GM12873 (cell line): Measurements from ENCODE around the gene HS3ST4.

Source experiments
- TF ChIP-seq, protein P1 (sequence below): IDR thresholded peaks from 2 replicates; pipeline ENCODE4 v1.5.1; 2012; ENCODE audit warnings: low read depth, mild to moderate bottlenecking, moderate library complexity, low read length, control low read depth; ENCODE audit not compliant: insufficient read depth; ENCODE audit errors: missing control alignments

Gene HS3ST4

DNA sequence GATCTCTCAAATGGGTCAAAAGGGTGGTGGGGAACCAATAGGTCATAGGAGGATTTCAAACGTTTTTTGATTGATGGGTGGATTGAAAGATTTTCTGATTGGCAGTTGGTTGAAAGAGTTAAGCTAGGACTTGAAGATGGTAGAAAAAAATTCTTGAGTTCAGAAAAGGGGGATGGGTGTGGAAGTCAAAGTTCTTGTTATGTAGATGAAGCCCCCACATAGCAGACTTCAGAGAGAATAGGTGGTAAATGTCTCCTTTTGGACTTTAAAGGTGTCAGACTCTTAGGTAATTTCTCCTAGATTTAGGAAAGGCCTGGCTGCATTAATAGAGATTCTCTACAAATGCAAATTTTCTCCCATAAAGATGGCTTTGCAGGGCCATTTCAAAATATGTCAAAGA, 163.3 kb downstream of the HS3ST4 start:
- TF ChIP-seq, protein P1, sequence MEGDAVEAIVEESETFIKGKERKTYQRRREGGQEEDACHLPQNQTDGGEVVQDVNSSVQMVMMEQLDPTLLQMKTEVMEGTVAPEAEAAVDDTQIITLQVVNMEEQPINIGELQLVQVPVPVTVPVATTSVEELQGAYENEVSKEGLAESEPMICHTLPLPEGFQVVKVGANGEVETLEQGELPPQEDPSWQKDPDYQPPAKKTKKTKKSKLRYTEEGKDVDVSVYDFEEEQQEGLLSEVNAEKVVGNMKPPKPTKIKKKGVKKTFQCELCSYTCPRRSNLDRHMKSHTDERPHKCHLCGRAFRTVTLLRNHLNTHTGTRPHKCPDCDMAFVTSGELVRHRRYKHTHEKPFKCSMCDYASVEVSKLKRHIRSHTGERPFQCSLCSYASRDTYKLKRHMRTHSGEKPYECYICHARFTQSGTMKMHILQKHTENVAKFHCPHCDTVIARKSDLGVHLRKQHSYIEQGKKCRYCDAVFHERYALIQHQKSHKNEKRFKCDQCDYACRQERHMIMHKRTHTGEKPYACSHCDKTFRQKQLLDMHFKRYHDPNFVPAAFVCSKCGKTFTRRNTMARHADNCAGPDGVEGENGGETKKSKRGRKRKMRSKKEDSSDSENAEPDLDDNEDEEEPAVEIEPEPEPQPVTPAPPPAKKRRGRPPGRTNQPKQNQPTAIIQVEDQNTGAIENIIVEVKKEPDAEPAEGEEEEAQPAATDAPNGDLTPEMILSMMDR, result no peak

DNA sequence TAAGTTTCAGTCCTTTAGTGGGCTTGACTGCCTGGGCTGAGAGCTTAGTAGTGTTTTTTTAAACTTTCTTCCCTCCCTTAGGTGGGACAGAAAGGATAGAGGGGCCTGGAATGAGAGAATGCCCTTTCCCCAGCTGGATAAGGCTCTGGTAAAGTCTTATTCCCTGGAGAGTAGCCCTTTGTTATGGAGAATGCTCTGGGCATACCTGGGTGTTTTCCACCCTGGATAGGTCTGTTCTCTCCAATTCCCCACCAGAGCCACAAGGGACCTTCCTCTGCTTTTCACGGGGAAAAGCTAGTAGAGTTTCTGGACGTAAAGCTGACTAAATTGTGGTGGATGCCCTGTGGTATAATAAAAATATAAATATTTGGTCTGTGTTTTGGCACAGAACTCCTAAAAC, 164.1 kb downstream of the HS3ST4 start:
- TF ChIP-seq, protein P1, result no peak

DNA sequence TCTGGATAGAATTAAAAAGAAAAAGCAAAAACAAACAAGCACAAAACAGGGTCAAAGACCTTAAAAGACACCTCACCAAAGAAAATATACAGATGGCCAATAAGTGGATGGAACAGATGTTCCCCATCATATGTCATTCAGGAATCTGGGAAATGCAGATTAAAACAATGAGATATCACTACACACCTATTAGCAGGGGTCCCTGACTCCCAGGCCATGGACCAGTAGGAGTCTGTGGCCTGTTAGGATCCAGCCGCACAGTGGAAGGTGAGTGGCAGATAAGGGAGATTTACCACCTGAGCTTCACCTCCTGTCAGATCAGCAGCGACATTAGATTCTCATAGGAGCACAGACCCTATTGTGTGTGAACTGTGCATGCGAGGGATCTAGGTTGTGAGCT, 167.9 kb downstream of the HS3ST4 start:
- TF ChIP-seq, protein P1, result no peak

DNA sequence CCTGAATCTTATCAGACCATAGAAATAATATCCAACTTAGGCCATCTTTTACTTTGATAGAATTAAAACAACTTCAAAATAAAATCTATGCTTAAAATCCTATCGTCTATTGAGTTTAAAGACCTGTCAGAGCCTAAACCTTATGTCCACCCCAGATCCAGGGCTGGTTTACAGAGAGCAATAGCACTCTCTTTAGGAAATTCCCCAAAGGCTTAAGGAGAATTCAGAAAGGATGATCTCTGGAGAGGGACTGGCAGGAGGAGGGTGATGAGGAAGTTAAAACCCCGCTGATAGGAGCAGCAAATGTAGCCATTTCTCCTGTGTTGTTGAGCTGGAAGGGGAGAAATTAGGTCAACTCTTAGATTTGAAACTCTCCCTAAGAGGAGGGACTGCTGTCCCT, 175.3 kb downstream of the HS3ST4 start:
- TF ChIP-seq, protein P1, result no peak

DNA sequence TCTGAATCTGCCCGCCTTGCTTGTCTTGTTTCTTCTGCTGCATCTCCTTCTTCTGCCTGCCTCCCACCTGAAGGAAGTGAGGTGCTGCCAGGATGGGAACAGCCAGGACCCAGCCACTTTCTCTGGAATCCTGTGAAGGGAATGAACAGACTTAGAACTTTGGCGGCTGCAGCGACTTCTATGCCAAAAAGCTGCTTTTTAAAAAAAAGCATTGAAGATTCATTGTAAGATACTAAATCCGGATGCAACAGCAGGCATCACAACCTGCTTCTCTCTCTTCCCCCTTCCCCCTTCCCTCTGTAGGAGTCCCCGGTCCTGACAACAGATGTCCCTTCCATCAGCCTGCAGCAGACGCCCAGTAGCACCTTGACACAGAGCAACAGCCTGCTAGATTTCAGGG, 176.3 kb downstream of the HS3ST4 start:
- TF ChIP-seq, protein P1, result no peak

DNA sequence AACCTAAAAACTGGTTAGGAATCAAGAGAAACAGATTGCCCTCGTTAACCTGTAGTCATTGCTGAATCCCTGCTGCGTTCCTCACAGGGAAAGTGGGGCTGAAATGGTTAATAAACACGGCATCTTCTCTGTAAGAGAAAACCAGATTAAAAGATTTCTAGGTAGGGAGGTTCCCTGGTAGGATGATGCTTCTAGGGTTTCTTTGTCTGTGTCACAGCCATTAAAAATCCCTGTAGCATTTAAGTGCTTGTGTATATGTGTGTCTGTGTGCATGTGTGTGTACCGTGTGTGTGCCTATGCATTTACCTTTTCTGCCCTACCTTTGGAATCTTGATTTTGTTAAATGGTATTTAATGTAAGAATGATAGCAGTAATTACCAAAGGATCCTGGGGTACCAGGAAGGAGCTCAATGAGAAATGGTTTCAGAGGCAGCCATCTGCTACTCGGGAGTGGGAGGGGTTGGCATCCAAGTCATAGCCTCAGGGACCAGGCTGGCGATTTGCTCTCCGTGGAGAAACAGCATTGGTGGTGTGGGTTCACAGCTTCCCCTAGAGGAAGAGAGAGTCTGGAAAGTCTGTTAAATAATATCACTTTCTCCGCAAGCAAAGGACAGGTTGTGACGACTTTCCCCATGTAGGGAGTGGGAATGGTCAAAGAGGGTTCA, 177.1 kb downstream of the HS3ST4 start:
- TF ChIP-seq, protein P1, result no peak

DNA sequence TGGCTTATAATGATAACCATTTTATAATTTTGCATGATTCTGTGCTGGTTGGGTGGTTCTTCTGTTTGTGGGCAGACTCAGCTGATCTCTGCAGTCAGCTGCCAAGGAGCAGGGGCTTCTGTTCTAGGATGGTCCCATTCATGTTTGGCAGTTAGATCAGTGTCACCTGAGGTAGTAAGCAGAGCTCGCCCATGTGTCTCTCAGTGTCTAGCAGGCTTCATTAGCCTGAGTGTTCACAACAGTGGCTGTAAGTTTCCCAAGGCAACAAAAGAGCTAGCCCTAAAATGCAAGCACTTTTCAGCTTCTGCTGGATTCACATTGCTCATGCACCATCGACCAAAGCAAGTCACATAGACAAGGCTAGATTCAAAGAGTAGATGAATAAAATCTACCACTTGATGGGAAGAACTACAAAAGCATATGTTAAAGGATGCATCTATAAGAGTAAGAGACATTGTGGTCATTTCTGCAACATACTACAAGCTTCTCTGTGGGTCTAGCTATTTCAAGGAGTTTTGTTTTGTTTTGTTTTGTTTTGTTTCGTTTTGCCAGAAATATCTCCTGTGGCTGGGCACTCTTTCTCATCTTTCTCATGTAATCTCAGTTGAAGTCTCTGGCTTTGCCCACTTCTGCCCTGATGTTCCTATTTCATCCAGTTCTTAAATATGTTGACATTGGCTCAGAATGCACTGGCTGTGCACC, 180.8 kb downstream of the HS3ST4 start:
- TF ChIP-seq, protein P1, result no peak
